Measurements from ENCODE around the gene AGBL1.

DNA sequence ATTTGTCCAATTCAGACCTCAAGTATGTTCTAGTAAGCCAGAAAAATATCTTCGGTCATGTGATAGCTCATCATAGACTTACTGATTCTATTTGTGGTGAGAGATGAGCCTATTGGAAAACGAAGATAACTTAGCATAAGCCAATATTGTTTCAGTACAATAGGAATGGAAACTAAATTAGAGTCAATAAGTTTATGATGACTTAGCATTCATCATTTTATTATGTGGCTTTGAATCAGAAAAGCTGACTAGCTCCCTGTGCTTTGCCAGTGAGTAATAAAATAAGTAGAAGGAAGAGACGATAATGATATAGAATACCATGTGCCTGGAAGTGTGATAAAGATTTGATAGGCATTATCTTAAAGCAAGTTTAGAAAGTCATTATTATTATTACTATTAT lies 605.6 kb downstream of the AGBL1 start:
- TF ChIP-seq CTCF (IDR thresholded peaks at IDR 0.05) (no peak), EZH2 (IDR thresholded peaks at IDR 0.05) (no peak), EZH2phosphoT487 (IDR thresholded peaks at IDR 0.05) (no peak)

Data from neural progenitor cell (in vitro differentiated cells).